SK-N-SH (cell line): ENCODE measurements around the gene SYNPO2. TPM values are rescaled to one million over a fixed set of nuclear protein-coding genes. Genes with fewer than 3 reads are reported as not detected.
A peak's percentile ranks its signal among the peaks of the same experiment; 100 is the strongest.

Experiments used
- CTCF ChIA-PET: fragments of 300-600, 350-600 bp; formaldehyde crosslinking; extraction: SDS; loops from one replicate; lab custom pipeline; 2021; lab: Yijun Ruan, JAX
- POLR2A ChIA-PET: fragments of 350-600 bp; sonication (Branson Sonifier 250); formaldehyde crosslinking; extraction: SDS; loops from one replicate; lab custom pipeline; 2020; ENCODE audit warnings: antibody characterized with exemption, inconsistent platforms; lab: Yijun Ruan, JAX
- DNase-seq: peaks from one replicate; pipeline ENCODE4 v3.0.0; 2012
- H2AFZ ChIP-seq: fragments of 200-600 bp; sonication (generic); 2 replicates; pipeline ENCODE4 v1.8.1; 2016; ENCODE audit warnings: antibody characterized with exemption, mild to moderate bottlenecking, low read depth
- H3F3A ChIP-seq: fragments of 200-600 bp; sonication (generic); replicated peaks from 2 replicates; pipeline ENCODE3; 2016; ENCODE audit warnings: antibody characterized with exemption, mild to moderate bottlenecking; ENCODE audit not compliant: insufficient read depth
- H3K27ac ChIP-seq, 2 experiments: fragments of 200-500 bp in 1 of 2; fragments of 200-600 bp in 1 of 2; sonication (Bioruptor generic) in 1 of 2; sonication (generic), shearing (Covaris generic) in 1 of 2; 2 replicates each; pipeline versions ENCODE4 v1.5.1 to v1.6.1; 2014 to 2016; ENCODE audit warnings: low read depth in 2 of 2, inconsistent platforms in 1 of 2, low read length in 1 of 2, mild to moderate bottlenecking in 1 of 2, mixed read lengths in 1 of 2
- H3K27me3 ChIP-seq: fragments of 200-600 bp; sonication (generic), shearing (Covaris generic); 2 replicates; pipeline ENCODE4 v1.6.1; 2016; ENCODE audit warnings: mixed run types; ENCODE audit not compliant: insufficient read depth
- H3K36me3 ChIP-seq, 2 experiments: fragments of 200-500 bp in 1 of 2; fragments of 200-600 bp in 1 of 2; sonication (Bioruptor generic) in 1 of 2; sonication (generic) in 1 of 2; replicated peaks in 1 of 2; 2 replicates each; pipeline versions ENCODE3 to v1.5.1; 2014 to 2016; ENCODE audit warnings: low read length in 1 of 2, mild to moderate bottlenecking in 1 of 2; ENCODE audit not compliant: insufficient read depth in 2 of 2, control insufficient read depth in 1 of 2
- H3K4me1 ChIP-seq, 2 experiments: fragments of 200-500 bp in 1 of 2; fragments of 200-600 bp in 1 of 2; sonication (Bioruptor generic) in 1 of 2; sonication (generic), shearing (Covaris generic) in 1 of 2; 2 replicates each; pipeline versions ENCODE4 v1.5.1 to v1.6.1; 2014 to 2016; ENCODE audit warnings: low read depth in 1 of 2, low read length in 1 of 2, mixed run types in 1 of 2; ENCODE audit not compliant: insufficient read depth in 2 of 2, control insufficient read depth in 1 of 2
- H3K4me2 ChIP-seq: fragments of 200-600 bp; sonication (generic), shearing (Covaris generic); 2 replicates; pipeline ENCODE4 v1.6.1; 2017; ENCODE audit warnings: mixed run types
- H3K4me3 ChIP-seq, 2 experiments: fragments of 200-500 bp in 1 of 2; fragments of 200-600 bp in 1 of 2; sonication (Bioruptor generic) in 1 of 2; sonication (generic), shearing (Covaris generic) in 1 of 2; 2 replicates each; pipeline versions ENCODE4 v1.5.1 to v1.8.1; 2014 to 2016; ENCODE audit warnings: low read depth in 2 of 2, inconsistent platforms in 1 of 2, low read length in 1 of 2, mild to moderate bottlenecking in 1 of 2, mixed read lengths in 1 of 2, moderate library complexity in 1 of 2
- H3K79me2 ChIP-seq: fragments of 200-600 bp; sonication (generic); 2 replicates; pipeline ENCODE4 v1.8.1; 2017; ENCODE audit warnings: mild to moderate bottlenecking; ENCODE audit not compliant: insufficient read depth
- H3K9ac ChIP-seq: fragments of 200-600 bp; sonication (generic); 2 replicates; pipeline ENCODE4 v1.6.1; 2017; ENCODE audit warnings: mixed run types
- H3K9me2 ChIP-seq: fragments of 200-600 bp; sonication (generic); 2 replicates; pipeline ENCODE4 v1.6.1; 2017; ENCODE audit warnings: mixed run types
- H3K9me3 ChIP-seq: fragments of 200-600 bp; sonication (generic); 2 replicates; pipeline ENCODE4 v1.6.1; 2017; ENCODE audit warnings: mixed run types, mild to moderate bottlenecking, moderate library complexity
- H4K20me1 ChIP-seq: fragments of 200-600 bp; sonication (generic); 2 replicates; pipeline ENCODE4 v1.6.1; 2017; ENCODE audit warnings: mild to moderate bottlenecking, mixed run types; ENCODE audit not compliant: insufficient read depth
- EZH2phosphoT487 ChIP-seq: fragments of 200-600 bp; sonication (generic); IDR thresholded peaks from 2 replicates; pipeline ENCODE4 v1.6.1; 2017; ENCODE audit warnings: low read depth, mixed run types, mild to moderate bottlenecking, antibody characterized with exemption, moderate library complexity, borderline replicate concordance
- FOSL2 ChIP-seq: IDR thresholded peaks from 2 replicates; pipeline ENCODE4 v1.4.0; 2012; ENCODE audit warnings: low read depth, mild to moderate bottlenecking, moderate library complexity, borderline replicate concordance
- FOXJ3 ChIP-seq: sonication (generic); formaldehyde crosslinking; IDR thresholded peaks from 2 replicates; pipeline ENCODE4 v1.5.1; 2020; ENCODE audit warnings: mild to moderate bottlenecking, missing genetic modification reagents
- FOXM1 ChIP-seq: IDR thresholded peaks from 2 replicates; pipeline ENCODE4 v1.4.0; 2012; ENCODE audit warnings: low read depth, mild to moderate bottlenecking
- GATA2 ChIP-seq: sonication (generic); formaldehyde crosslinking; IDR thresholded peaks from 2 replicates; pipeline ENCODE4 v1.5.0; 2020; ENCODE audit warnings: mild to moderate bottlenecking, missing genetic modification reagents
- MAX ChIP-seq: IDR thresholded peaks from 2 replicates; pipeline ENCODE4 v1.4.0; 2012; ENCODE audit warnings: low read depth
- MXI1 ChIP-seq: IDR thresholded peaks from 2 replicates; pipeline ENCODE4 v1.6.1; 2012; ENCODE audit warnings: mild to moderate bottlenecking, low read depth, low read length, improper control_type of control experiment
- NRF1 ChIP-seq: IDR thresholded peaks from 2 replicates; pipeline ENCODE4 v1.6.1; 2012; ENCODE audit warnings: low read depth, mild to moderate bottlenecking, low read length
- POLR2AphosphoS5 ChIP-seq: IDR thresholded peaks from 2 replicates; pipeline ENCODE4 v1.6.1; 2012; ENCODE audit warnings: low read depth, low read length
- RAD21 ChIP-seq: IDR thresholded peaks from 2 replicates; pipeline ENCODE4 v1.6.1; 2012; ENCODE audit warnings: mild to moderate bottlenecking, low read length
- RCOR1 ChIP-seq: fragments of 150-350 bp; IDR thresholded peaks from 2 replicates; pipeline ENCODE4 v1.6.1; 2017; ENCODE audit warnings: antibody characterized with exemption, low read length
- RFX5 ChIP-seq: IDR thresholded peaks from 2 replicates; pipeline ENCODE4 v1.6.1; 2012; ENCODE audit warnings: mild to moderate bottlenecking, improper control_type of control experiment, low read length
- RXRA ChIP-seq: IDR thresholded peaks from 2 replicates; pipeline ENCODE4 v1.4.0; 2012; ENCODE audit warnings: low read depth, mild to moderate bottlenecking, borderline replicate concordance
- SIN3A ChIP-seq: IDR thresholded peaks from 2 replicates; pipeline ENCODE4 v1.6.1; 2012; ENCODE audit warnings: low read depth, mild to moderate bottlenecking, low read length, moderate library complexity, borderline replicate concordance
- TAF1 ChIP-seq: IDR thresholded peaks from 2 replicates; pipeline ENCODE4 v1.6.1; 2012; ENCODE audit warnings: low read depth, mild to moderate bottlenecking, low read length, moderate library complexity, borderline replicate concordance
- USF1 ChIP-seq: IDR thresholded peaks from 2 replicates; pipeline ENCODE4 v1.4.0; 2012; ENCODE audit warnings: low read depth, borderline replicate concordance
- USF2 ChIP-seq: fragments of 150-350 bp; IDR thresholded peaks from 2 replicates; pipeline ENCODE4 v1.6.1; 2017; ENCODE audit warnings: antibody characterized with exemption, low read length, low read depth, borderline replicate concordance
- YY1 ChIP-seq: IDR thresholded peaks from 2 replicates; pipeline ENCODE4 v1.4.0; 2012; ENCODE audit warnings: low read depth, mild to moderate bottlenecking
- WGBS: methylation state at CpG from one replicate; pipeline ENCODE4 v1.1.6; 2017; ENCODE audit warnings: low lambda C conversion rate; 5-methylcytosine and 5-hydroxymethylcytosine counted together
- polyA plus RNA-seq, 3 experiments: library from polyadenylated mRNA; depleted of rRNA; stranded (reverse); fragments of >200 nt; gene quantifications; 2 replicates each; pipeline ENCODE4 v1.2.3, GENCODE V29; 2012
- TF ChIP-seq, protein P1 (sequence below): IDR thresholded peaks from 2 replicates; pipeline ENCODE4 v1.6.1; 2012; ENCODE audit warnings: mild to moderate bottlenecking, low read depth, low read length, moderate library complexity
- TF ChIP-seq, protein P2 (sequence below): fragments of 150-350 bp; IDR thresholded peaks from 2 replicates; pipeline ENCODE4 v1.6.1; 2016; ENCODE audit warnings: mild to moderate bottlenecking, low read depth, low read length

SYNPO2 gene
- polyA plus RNA-seq, 1 of the 3 experiments (the other 2 are of a cell fraction), result 7.2 TPM

DNA sequence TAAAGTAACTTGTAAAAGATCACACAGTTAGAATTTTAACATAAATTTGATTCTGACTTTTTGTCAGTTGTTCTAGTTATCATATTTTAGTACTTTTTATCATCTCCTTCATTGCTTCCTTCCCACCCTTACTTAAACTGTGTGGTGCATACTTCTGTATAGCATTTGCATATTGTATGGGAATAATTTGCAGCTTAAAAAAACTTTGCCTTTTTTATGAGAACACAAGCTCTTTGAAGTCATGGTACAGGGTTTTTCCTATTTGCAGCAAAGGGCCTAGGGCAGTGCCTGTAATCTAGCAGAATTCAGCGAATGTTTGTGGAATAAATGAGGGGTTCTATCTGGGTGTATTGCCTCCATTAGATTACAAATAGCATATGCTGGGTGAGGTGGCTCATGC lies 41.6 kb downstream of the SYNPO2 start (continued):
- no peak for TF ChIP-seq RXRA
- TF ChIP-seq EZH2phosphoT487, result no peak
- TF ChIP-seq, protein P1, sequence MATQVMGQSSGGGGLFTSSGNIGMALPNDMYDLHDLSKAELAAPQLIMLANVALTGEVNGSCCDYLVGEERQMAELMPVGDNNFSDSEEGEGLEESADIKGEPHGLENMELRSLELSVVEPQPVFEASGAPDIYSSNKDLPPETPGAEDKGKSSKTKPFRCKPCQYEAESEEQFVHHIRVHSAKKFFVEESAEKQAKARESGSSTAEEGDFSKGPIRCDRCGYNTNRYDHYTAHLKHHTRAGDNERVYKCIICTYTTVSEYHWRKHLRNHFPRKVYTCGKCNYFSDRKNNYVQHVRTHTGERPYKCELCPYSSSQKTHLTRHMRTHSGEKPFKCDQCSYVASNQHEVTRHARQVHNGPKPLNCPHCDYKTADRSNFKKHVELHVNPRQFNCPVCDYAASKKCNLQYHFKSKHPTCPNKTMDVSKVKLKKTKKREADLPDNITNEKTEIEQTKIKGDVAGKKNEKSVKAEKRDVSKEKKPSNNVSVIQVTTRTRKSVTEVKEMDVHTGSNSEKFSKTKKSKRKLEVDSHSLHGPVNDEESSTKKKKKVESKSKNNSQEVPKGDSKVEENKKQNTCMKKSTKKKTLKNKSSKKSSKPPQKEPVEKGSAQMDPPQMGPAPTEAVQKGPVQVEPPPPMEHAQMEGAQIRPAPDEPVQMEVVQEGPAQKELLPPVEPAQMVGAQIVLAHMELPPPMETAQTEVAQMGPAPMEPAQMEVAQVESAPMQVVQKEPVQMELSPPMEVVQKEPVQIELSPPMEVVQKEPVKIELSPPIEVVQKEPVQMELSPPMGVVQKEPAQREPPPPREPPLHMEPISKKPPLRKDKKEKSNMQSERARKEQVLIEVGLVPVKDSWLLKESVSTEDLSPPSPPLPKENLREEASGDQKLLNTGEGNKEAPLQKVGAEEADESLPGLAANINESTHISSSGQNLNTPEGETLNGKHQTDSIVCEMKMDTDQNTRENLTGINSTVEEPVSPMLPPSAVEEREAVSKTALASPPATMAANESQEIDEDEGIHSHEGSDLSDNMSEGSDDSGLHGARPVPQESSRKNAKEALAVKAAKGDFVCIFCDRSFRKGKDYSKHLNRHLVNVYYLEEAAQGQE, result no peak

- H3F3A ChIP-seq, result no peaks in the 10 kb centered on the region
- H3K4me1 ChIP-seq, result peaks cover 4 to 20% of the 10 kb centered on the region in 2 experiments; a peak in 2 of 4 replicates
- no peak overlapping the region for H3K4me3 ChIP-seq
- ChIA-PET POLR2A (interaction anchor here (1.6 kb wide), 1 partner anchor 43 kb away, joined by 5 read pairs; the partner anchor contains the start of gene SYNPO2), CTCF (interaction anchor here (0.8 to 1.0 kb wide), 2 partner anchors 19 to 41 kb away, joined by 3 read pairs; no protein-coding TSS in a partner anchor)
- TF ChIP-seq FOXM1 (no peak), RCOR1 (no peak), RAD21 (no peak), NRF1 (no peak), GATA2 (no peak), FOSL2 (no peak), USF2 (no peak), MAX (no peak), FOXJ3 (no peak), MXI1 (no peak), RFX5 (no peak), YY1 (no peak), USF1 (no peak), POLR2AphosphoS5 (no peak), SIN3A (no peak), TAF1 (no peak), EZH2phosphoT487 (no peak)
- TF ChIP-seq, protein P2, sequence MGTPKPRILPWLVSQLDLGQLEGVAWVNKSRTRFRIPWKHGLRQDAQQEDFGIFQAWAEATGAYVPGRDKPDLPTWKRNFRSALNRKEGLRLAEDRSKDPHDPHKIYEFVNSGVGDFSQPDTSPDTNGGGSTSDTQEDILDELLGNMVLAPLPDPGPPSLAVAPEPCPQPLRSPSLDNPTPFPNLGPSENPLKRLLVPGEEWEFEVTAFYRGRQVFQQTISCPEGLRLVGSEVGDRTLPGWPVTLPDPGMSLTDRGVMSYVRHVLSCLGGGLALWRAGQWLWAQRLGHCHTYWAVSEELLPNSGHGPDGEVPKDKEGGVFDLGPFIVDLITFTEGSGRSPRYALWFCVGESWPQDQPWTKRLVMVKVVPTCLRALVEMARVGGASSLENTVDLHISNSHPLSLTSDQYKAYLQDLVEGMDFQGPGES, result no peak
- no peaks in the 10 kb centered on the region for H3K27me3 ChIP-seq
- no peak overlapping the region for H3K4me2 ChIP-seq
- no peaks in the 10 kb centered on the region for H3K9me3 ChIP-seq
- 88% methylated on average over 2 of the region's 2 CpGs for WGBS
- no peaks in the 10 kb centered on the region; the same call in 1 of the 2 replicates for H4K20me1 ChIP-seq
- H2AFZ ChIP-seq, result no peak overlapping the region
- 0 out of 2 replicates have a peak, but pooled peaks cover 5% of the 10 kb centered on the region for H3K9me2 ChIP-seq
- no peak for DNase-seq
- no peaks in the 10 kb centered on the region for H3K79me2 ChIP-seq
- H3K36me3 ChIP-seq, result peaks cover 0 to 15% of the 10 kb centered on the region in 2 experiments
- H3K9ac ChIP-seq, result no peak overlapping the region
- peak overlapping the region in 1 of 2 experiments; percentile 39; a peak in 2 of 4 replicates for H3K27ac ChIP-seq
Observed at GRCh38 chr4:118931786-118932185, 43.1 kb downstream of the SYNPO2 start.
